GM19023 (cell line): ENCODE data around the gene TMEM52B.
A peak's percentile ranks its signal among the peaks of the same experiment; 100 is the strongest.

Source experiments
- ATAC-seq: cut with Tn5 transposase; IDR thresholded peaks from one replicate; pipeline ENCODE4 v1.9.1; 2021; ENCODE audit warnings: mild to moderate bottlenecking, moderate library complexity; ENCODE audit not compliant: unreplicated experiment

TMEM52B gene

DNA sequence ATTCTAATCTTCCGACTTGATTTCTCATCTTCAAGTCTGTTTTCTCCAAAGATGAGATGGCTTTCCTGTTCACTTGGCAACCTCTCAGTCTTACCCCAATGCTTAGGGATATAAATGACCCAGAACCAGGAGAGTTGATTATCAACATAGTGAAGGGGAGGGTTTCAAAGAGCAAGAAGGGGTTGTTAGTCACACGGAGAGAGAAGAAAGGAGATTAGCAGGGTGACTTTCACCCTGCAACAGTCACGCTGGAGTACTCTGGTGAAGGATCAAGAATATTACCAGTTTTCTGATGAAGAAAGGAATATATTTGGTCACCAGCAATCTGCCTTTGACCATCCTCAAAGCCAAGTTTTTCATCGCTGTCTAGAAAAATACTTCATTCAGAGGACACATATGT, at the start of gene TMEM52B:
TMEM52B (plus strand) TSS at position 212 of the 400 bp plus-strand sequence. CDS start 543 bp downstream, outside the sequence.
- ATAC-seq: no peak

DNA sequence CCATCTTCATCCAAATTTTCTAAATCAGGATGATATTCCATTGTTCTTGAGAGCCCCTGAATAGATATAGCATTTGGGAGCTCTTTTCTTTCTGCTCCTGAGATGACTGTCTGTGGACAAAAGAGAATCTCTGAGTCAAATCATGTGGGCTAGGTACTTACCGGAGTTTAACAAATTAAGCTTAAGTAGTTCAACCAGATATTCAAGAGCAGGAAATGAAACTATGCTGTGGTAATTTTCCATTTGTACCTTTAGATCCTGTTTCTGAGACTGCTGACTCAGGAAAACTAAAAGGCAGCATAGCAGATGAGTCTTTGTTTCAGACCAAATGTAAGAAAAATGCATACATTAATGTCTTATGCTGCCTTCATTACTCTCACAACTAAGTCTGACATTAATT, 48.8 kb upstream of the TMEM52B start, which contains the start of gene CLEC7A:
CLEC7A (minus strand) TSS at position 158 of the 400 bp plus-strand sequence; CDS start at position 41, 117 bp downstream.
- no peak for ATAC-seq

- ATAC-seq: no peak
These were observed 47.6 kb upstream of the TMEM52B start for GRCh38 chr12:10131111-10131690.

DNA sequence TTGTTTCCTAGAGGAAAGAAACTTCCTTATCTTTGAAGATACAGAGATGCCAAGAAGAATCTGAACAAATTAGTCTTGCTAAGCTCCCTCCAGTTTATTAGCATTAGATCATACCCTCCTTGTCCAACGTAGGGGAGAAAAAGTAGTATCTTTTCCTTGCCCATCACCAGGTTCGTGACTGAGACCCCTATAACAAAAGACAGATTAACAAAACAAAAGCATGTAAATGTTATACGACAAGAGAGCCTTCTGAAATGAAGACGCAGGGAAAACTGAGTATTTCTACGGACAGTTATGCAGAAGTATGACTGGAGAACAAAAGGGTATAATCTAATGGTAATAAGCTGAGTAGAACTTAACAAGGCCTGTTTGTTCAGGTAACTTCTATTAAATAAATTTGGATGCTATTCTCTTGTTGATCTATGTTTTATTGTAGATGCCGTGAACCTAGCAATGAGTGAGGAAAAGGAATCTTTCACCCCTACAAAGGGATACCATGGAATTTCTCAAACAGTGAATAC, 45.9 kb upstream of the TMEM52B start:
- no peak for ATAC-seq

- ATAC-seq: no peak
These were observed 43.7 kb upstream of the TMEM52B start for GRCh38 chr12:10135126-10135525.

- ATAC-seq: no peak
These were observed 42.1 kb upstream of the TMEM52B start for GRCh38 chr12:10136637-10137205.

DNA sequence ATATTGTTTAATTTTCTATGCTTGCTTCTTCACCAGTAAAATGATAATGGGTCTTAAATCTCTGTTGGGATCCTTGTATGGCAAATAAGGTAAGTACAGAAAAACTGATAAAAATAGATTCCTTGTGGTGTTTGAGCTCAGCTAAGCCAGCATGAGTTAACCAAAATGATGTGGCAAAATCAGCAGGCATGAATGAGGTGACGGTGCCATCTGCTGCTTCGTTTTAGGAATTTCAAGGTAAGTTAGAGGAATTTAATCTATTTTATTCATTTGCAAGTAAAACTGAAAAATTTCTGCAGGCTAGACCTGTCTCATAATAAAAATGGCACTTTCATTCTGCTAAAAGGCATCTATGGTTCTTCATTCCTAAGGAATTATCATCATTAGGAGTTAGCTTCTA, 38.8 kb upstream of the TMEM52B start:
- ATAC-seq: no peak

GRCh38 chr12:10142976-10143589, 35.7 kb upstream of the TMEM52B start:
- no peak for ATAC-seq

DNA sequence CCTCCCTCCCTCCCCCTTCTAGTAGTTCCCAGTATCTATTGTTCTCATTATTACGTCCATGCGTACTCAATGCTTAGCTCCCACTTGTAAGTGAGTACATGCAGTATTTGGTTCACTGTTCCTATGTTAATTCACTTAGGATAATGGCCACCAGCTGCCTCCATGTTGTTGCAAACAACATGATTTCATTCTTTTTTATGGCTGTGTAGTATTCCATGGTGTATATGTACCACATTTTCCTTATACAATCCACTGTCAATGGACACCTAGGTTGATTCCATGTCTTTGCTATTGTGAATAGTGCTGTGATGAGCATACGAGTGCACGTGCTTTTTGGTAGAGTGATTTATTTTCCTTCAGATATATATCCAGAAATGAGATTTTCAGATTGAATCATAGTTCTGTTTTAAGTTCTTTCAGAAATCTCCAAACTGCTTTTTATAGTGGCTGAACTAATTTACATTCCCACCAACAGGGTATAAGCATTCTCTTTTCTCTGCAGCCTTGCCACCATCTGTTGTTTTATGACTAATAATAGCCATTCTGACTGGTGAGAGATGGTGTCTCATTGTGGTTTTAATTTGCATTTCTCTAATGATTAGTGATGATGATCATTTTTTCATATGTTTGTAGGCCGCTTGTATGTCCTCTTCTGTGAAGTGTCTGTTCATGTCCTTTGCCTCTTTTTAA, 31.0 kb upstream of the TMEM52B start:
- peak; percentile 67 for ATAC-seq

DNA sequence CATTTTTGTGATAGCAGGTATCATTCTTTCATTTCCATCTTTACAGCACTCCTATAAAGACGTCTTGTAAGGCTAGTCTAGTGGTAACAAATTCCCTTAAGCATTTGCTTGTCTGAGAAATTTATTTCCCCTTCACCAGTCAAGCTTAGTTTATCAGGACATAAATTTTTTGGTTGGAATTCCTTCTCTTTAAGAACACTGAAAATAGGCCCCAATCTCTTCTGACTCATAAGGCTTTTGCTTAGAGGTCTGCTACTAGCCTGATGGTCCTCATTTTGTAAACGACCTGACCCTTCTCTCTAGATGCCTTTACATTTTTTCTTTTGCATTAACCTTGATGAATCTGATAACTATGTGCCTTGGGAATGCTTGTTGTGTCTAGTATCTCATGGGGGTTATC, 27.2 kb upstream of the TMEM52B start:
- ATAC-seq: no peak

DNA sequence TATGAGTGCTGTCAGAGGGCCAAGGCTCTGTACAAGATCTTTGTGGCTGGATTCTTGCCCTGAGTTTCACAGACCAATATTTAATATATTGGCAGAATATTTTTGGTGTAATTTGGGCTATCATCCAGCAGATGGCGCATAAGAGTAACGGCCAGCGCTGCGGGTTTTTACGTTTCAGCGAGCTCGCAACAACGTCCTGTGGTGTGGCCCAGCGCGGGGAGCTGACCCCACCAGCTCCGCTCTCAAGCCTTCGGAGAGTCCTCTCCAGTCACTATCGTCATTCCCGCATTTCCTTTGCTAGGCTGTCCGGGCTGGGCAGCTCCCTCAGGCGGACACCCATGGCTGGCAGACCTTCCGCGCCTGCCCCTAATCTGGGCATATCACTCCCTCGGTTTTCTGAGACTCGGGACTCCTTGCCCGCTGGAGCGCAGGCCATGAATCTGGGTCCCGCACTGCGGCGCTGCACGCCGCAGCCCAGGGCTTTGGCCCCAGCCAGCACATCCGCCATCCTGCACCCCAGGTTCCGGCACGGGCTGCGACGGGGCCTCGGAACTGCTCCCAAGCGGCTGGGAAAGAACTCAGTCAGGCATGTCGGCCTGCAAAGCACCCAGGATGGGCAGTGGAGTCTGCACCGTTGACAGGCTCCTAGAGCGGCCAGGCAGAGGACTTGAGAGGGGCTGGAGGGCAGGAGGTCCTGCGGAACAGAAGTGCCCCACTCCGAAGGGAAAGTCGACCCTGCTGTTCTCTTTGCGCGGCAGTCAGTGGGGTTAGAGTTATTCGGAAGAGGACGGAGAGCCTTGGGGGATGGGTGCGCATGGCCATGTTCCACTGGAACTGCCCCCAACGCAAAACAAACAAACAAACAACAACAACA, 25.3 kb upstream of the TMEM52B start:
- peak; percentile 54 for ATAC-seq

DNA sequence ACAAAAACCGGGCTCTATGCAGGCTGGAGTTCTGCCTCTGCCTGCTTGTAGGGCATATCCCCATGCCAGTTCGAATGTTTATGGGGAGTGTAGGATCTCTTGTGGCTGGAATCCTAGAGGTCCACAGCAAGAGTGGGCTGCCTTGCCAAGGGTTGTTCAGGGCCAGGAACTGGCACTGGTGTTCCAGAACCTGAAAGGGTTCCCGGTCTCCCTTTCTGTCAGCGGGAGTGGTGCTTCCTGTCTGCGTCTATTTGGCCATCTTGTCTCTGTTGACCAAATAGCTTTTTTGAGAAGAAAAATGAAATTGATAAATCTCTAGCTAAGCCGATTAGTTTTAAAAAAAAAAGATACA, 24.7 kb upstream of the TMEM52B start:
- ATAC-seq: no peak

DNA sequence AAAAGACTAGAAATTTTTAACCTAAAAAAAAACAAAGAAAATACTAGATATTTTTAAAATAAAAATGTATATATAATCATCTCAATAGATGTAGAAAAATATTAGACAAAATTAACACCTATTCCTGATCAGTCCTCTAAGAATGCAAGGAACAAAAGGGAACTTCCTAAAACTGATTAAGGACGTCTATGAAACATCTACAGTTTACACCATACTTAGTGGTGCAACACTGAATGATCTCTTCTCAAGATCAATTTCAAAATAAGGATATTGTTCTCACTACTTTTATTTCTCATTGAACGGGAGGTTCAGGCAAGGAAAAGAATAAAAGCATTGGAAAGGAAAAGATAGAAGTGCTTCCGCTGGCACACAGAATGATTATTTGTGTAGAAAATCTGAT, 22.9 kb upstream of the TMEM52B start:
- no peak for ATAC-seq

DNA sequence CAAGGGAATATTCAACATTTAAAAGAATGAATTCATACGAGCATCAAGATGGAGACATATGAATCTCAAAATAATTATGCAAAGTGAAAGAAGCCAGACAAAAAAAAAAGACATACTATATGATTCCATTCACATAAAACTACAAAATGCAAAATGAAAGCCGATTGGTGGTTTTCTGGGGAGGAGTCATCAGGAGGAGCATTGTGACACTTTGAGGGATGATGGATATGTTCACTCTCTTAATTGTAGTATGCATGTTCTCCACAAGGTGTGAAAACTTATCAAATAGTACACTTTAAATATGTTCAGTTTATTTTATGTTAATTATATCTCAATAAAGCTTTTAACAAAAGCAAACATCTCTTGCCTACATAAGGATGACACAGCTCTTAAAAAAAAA, 20.4 kb upstream of the TMEM52B start:
- no peak for ATAC-seq

- ATAC-seq: no peak
These were observed 19.6 kb upstream of the TMEM52B start for GRCh38 chr12:10159280-10159679.

GRCh38 chr12:10160617-10161385, 18.0 kb upstream of the TMEM52B start:
- no peak for ATAC-seq

DNA sequence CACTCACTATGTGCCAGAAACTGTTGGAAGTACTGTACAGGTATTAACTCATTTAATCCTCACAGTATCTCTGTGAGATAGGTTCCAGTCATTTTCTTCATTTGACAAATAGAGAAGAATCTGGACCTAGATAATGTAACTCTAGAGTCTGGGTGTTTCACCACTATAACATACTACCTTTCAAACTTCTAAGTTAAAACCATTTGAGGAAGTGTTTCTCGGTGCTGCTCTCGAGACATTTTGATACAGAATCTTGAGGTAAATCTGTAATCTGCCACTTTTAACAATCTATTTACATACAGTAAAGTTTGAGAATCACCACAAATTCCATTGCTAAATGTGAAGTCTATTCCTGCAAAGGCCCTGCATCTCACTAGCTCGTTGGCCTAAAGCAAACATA, 15.7 kb upstream of the TMEM52B start:
- no peak for ATAC-seq

DNA sequence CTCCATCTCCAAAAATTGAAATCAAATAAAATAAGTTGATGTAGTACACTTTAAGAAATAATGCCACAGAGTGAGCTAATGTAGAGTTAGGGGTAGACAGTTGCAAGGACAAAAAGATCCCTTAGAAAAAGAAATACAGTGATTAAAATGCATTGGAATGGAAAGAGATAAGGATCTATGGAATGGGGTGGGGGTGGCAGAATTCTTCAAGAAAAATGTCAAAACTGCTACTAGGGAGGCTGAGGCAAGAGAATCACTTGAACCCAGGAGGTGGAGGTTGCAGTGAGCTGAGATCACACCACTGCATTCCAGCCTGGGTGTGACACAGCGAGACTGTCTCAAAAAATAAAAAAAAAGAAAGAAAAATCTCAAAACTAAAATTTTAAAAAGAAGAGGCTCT, 13.4 kb upstream of the TMEM52B start:
- ATAC-seq: no peak

- ATAC-seq: no peak
These were observed 11.2 kb upstream of the TMEM52B start for GRCh38 chr12:10167599-10167998.

- ATAC-seq: no peak
These were observed 9.7 kb upstream of the TMEM52B start for GRCh38 chr12:10169104-10169503.
